Measurements from ENCODE around the gene JCHAIN. TPM values are rescaled to one million over a fixed set of nuclear protein-coding genes. Genes with fewer than 3 reads are reported as not detected.
A peak's percentile ranks its signal among the peaks of the same experiment; 100 is the strongest.
"Not testable (repeated sequence)": the region's sequence is repeated elsewhere in the genome, so short reads cannot be mapped to it uniquely, and the experiment has no call there.

JCHAIN gene
- total RNA-seq, 2 donors from 2014 or later: 8.8 to 12.8 TPM

GRCh38 chr4:70700712-70701111, 34.4 kb upstream of the JCHAIN start:
- intact Hi-C loops (cut with DNase I): loop anchor here in 1 of 2 donors (10.0 kb wide), 1 partner anchor 96 kb away; no protein-coding TSS in a partner anchor
- DNase-seq (ENCODE audit: low spot score): no peak

GRCh38 chr4:70698435-70698834, 32.1 kb upstream of the JCHAIN start:
- intact Hi-C loops (cut with DNase I); DNase-seq (ENCODE audit: low spot score): not testable (repeated sequence)

DNA sequence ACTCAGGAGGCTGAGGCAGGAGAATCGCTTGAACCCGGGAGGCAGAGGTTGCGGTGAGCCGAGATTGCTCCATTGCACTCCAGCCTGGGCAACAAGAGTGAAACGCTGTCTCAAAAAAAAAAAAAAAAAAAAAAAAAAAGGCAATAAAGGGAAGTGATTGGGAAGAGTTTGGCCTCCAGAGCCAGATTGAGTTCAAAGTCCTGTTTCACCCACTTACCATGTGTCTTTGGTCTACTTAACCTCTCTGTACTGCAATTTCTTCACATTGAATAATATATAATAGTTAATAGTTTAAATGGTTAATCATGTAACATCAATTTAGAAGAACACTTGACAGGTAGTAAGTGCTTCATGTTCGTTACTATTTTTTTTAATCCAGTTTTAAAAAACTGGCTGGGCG, 28.3 kb upstream of the JCHAIN start:
- intact Hi-C loops (cut with DNase I); DNase-seq (ENCODE audit: low spot score): not testable (repeated sequence)

GRCh38 chr4:70691661-70692060, 25.4 kb upstream of the JCHAIN start:
- intact Hi-C loops (cut with DNase I): no loop called here
- DNase-seq (ENCODE audit: low spot score): no peak

GRCh38 chr4:70688795-70689231, 22.5 kb upstream of the JCHAIN start:
- intact Hi-C loops (cut with DNase I): no loop called here
- DNase-seq (ENCODE audit: low spot score): no peak

- intact Hi-C loops (cut with DNase I): no loop called here
- peak; percentile 99 for DNase-seq (ENCODE audit: low spot score)
These were observed 21.8 kb upstream of the JCHAIN start, which contains the start of gene UTP3 for GRCh38 chr4:70687821-70688794. TSS of gene UTP3 (plus strand) at chr4:70688532. CDS start at chr4:70688678, 146 bp downstream.

GRCh38 chr4:70687392-70687791, 21.1 kb upstream of the JCHAIN start:
- DNase-seq (ENCODE audit: low spot score): no peak
- intact Hi-C loops (cut with DNase I): no loop called here

- DNase-seq (ENCODE audit: low spot score); intact Hi-C loops (cut with DNase I): not testable (repeated sequence)
These were observed 15.8 kb upstream of the JCHAIN start for GRCh38 chr4:70682142-70682541.

DNA sequence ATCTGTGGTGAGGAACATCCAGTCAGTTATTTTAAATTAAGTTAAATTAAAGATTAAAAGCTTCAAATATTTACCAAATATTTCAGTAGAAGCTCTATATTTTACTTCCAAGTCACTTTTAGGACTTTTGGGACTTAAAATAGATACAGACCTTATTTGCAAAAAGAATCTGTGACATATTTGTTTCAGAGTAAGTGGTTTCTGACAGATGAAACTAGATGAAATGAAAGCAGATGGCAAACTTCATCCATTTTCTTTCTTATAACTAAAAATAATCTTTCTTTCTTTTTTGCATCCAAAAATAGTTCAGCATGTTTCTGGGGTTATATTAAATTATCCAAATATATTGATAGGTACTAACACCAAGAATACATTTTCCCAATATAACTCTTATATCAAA, 15.4 kb upstream of the JCHAIN start:
- intact Hi-C loops (cut with DNase I): no loop called here
- no peak for DNase-seq (ENCODE audit: low spot score)

- intact Hi-C loops (cut with DNase I): no loop called here
- DNase-seq (ENCODE audit: low spot score): no peak
These were observed 14.6 kb upstream of the JCHAIN start for GRCh38 chr4:70680934-70681333.

DNA sequence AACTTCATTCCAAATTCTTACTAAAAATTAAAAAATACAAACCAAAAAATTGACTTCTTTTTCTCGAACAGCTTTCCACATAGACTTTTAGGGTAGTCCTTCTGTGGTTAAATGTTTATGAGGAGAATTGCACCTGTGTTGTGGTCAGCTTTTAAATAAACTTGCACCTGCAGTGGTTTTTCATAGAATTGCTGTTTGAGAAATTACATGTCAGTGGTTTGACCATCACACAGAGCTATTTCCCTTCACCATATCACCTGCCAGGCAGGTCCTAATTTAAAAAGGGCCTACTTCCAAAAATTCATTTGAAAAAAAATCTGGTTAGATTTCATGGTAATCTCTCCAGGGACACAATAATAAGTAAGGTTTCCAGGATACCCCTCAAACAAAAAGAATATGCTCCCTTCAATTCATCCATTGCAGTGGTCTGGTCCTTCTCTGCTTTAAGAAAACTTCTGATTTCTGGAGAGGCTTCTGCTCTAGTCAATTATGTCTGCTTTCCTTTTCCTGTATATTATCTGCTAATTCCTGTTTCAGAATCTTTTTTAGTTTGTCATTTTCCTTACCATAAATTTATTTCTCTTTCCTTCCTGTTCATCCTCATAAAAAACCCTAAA, 12.2 kb upstream of the JCHAIN start:
- intact Hi-C loops (cut with DNase I): no loop called here
- no peak for DNase-seq (ENCODE audit: low spot score)

GRCh38 chr4:70676554-70677090, 10.3 kb upstream of the JCHAIN start:
- DNase-seq (ENCODE audit: low spot score): no peak
- intact Hi-C loops (cut with DNase I): no loop called here

GRCh38 chr4:70674731-70675130, 8.4 kb upstream of the JCHAIN start:
- intact Hi-C loops (cut with DNase I): no loop called here
- DNase-seq (ENCODE audit: low spot score): no peak

DNA sequence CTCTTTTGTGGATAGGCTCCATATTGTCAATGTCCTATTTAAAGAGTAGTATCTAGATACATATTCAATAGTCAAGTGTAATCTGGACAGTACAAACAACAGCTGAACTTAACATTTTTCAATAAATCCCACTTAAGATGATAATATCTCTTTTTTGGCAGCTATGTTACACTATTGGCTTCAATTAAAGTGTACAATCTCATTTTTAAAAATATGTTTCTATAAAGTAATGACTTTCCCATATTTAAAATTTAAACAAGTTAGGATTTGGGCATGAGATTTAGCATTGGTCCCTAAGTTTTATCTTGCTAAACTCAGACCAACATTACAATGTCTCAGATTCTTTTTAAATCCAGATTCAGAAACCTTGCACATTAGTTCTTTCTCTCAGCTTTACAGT, 7.9 kb upstream of the JCHAIN start:
- intact Hi-C loops (cut with DNase I): no loop called here
- no peak for DNase-seq (ENCODE audit: low spot score)

DNA sequence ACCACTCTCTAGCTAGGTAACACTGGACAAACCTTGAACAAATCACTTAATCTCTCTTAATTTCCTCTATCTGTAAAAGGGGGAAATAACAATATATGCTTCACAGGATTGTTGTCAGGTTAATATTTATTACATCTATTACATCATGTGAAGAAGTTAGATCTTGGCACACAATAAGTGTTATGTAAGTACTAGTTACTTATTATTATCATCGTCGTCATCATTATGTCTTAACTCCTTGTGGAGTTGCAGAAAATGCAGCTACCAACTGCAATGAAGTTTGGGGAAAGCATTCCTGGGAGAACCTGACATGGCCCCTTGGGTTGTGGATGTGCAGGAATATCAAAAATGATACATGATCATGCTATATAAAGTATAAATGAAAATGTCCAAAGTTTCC, 4.8 kb upstream of the JCHAIN start:
- intact Hi-C loops (cut with DNase I): no loop called here

DNA sequence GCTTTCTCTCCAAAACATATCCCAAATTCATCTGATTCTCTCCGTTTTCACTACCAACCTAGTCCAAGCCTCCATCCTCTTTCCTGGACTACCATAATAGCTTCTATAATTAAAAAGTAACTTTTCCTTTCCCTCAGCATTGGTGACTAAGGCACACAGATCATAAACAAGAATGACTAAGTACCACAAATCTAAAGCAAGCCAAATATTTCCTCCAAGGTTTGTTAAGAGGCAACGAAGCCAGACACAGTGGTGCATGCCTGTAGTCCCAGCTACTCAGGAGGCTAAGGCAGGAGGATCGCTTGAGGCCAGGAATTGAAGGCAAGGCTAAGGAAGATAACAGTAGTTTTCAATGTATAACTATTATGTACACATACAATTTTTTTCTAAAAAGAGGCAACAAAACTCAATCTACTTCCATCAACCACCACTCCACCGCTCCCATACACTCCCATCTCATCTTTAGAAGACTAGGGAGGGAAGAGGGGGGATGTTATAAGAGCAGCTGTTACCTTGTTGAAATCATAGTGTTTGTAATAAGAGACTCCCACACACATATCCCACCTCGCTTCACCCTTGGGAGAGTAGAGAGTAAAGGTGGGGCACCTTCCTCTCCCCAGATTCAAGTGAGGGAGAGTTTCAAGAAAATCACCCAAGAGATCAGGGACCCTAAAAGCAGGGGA, 4.2 kb upstream of the JCHAIN start:
- DNase-seq (ENCODE audit: low spot score): no peak
- intact Hi-C loops (cut with DNase I): no loop called here

More for the DNA sequence above, 4.8 kb upstream of the JCHAIN start:
- no peak for DNase-seq (ENCODE audit: low spot score)

DNA sequence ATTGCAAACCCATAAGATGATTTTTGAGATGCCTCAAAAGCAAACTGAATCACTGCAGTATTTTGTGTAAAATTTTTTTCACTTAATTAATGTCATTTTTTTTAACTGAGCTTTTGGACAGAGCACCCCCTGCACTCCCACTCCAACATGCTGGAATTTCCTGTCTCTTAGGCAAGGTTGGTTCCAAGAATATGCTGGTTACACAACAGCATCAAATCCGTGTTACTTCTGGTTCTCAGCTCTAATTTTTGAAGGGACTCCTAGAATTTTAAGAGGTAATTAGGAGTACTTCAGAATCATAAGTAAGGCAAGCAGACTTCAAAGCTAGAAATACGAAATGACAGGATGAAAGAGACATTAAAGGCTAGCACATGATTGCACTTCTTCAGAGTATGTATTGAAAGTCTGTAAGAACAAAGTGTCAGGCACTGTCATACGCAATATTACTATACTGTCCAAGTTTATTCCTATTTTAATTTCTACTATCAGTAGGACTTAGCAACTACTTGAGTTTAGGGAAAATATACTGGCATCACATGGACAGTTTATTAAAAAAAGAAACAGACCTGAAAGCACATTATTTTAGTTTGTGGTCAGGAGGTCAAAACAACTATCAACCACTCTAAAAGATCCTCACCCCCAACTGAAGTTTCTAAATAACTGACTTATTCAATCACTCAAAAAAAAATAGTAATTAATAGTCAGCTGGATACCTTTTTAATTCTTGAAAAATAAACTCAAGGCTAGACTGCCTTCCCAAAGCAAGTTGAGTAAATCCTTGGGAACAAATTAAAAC, 1.6 kb upstream of the JCHAIN start:
- no peak for DNase-seq (ENCODE audit: low spot score)
- intact Hi-C loops (cut with DNase I): no loop called here

DNA sequence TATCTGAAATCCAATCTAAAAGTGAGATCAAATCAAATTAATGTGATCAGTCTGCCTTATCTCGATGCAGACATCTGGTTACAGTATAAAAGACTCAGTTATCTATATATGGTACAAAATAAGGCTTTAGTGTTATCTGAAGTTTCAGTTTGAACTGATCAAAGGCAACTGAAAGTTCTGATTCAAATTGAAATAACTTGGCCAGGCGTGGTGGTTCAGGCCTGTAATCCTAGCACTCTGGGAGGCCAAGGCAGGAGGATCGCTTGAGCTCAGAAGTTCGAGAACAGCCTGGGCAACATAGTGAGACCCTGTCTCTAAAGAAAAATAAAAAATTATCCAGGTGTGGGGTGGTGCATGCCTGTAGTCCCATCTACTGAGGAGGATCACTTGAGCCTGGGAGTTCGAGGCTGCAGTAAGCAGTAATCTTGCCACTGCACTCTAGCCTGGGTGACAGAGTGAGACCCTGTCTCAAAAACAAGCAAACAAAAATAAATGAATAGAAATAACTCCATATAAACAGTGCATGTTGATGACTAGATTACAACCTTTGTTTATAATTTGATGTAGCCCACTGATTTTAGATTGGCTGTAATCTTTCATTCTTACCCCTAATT, 4.9 kb downstream of the JCHAIN start:
- intact Hi-C loops (cut with DNase I); DNase-seq (ENCODE audit: low spot score): not testable (repeated sequence)
